ENCODE data around the gene RASGRF1.

DNA sequence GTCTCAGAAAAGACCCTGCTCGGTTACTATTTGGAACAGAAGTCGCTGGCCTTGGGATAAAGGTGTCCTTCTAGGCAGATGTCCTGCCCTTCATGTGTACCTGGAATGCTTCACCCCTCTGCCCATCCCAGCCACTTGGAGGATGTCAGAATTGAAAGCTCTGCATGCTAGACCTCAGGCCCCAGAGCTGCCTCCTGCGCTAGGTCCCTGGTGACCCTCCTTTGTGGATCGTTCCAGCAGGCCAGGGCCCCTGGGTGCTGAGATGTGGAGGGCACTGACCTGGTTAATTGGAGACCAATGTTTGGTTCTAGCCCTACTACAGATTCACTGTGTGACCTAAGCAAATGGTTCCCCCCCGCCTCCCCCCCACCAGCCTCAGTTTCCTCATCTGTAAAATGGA is 143.1 kb downstream of the RASGRF1 start:
- TF ChIP-seq, protein P1, sequence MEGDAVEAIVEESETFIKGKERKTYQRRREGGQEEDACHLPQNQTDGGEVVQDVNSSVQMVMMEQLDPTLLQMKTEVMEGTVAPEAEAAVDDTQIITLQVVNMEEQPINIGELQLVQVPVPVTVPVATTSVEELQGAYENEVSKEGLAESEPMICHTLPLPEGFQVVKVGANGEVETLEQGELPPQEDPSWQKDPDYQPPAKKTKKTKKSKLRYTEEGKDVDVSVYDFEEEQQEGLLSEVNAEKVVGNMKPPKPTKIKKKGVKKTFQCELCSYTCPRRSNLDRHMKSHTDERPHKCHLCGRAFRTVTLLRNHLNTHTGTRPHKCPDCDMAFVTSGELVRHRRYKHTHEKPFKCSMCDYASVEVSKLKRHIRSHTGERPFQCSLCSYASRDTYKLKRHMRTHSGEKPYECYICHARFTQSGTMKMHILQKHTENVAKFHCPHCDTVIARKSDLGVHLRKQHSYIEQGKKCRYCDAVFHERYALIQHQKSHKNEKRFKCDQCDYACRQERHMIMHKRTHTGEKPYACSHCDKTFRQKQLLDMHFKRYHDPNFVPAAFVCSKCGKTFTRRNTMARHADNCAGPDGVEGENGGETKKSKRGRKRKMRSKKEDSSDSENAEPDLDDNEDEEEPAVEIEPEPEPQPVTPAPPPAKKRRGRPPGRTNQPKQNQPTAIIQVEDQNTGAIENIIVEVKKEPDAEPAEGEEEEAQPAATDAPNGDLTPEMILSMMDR (IDR thresholded peaks at IDR 0.05 in 4 of 5, conservative IDR thresholded peaks at IDR 0.05 in 1 of 5), result no peak
- no peak for TF ChIP-seq POLR2A (IDR thresholded peaks at IDR 0.05)
